LNCAP (cell line): ENCODE data around the gene HEPACAM.

Experiments
- TF ChIP-seq, protein P1 (sequence below): fragments of 450-650 bp; IDR thresholded peaks from 2 replicates; pipeline ENCODE4 v1.5.1; 2017; ENCODE audit warnings: mild to moderate bottlenecking

HEPACAM gene

GRCh38 chr11:124884869-124885479, 50.9 kb downstream of the HEPACAM start:
- TF ChIP-seq, protein P1, sequence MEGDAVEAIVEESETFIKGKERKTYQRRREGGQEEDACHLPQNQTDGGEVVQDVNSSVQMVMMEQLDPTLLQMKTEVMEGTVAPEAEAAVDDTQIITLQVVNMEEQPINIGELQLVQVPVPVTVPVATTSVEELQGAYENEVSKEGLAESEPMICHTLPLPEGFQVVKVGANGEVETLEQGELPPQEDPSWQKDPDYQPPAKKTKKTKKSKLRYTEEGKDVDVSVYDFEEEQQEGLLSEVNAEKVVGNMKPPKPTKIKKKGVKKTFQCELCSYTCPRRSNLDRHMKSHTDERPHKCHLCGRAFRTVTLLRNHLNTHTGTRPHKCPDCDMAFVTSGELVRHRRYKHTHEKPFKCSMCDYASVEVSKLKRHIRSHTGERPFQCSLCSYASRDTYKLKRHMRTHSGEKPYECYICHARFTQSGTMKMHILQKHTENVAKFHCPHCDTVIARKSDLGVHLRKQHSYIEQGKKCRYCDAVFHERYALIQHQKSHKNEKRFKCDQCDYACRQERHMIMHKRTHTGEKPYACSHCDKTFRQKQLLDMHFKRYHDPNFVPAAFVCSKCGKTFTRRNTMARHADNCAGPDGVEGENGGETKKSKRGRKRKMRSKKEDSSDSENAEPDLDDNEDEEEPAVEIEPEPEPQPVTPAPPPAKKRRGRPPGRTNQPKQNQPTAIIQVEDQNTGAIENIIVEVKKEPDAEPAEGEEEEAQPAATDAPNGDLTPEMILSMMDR: no peak

- TF ChIP-seq, protein P1: no peak
These were observed 51.5 kb downstream of the HEPACAM start for GRCh38 chr11:124884340-124884739.

DNA sequence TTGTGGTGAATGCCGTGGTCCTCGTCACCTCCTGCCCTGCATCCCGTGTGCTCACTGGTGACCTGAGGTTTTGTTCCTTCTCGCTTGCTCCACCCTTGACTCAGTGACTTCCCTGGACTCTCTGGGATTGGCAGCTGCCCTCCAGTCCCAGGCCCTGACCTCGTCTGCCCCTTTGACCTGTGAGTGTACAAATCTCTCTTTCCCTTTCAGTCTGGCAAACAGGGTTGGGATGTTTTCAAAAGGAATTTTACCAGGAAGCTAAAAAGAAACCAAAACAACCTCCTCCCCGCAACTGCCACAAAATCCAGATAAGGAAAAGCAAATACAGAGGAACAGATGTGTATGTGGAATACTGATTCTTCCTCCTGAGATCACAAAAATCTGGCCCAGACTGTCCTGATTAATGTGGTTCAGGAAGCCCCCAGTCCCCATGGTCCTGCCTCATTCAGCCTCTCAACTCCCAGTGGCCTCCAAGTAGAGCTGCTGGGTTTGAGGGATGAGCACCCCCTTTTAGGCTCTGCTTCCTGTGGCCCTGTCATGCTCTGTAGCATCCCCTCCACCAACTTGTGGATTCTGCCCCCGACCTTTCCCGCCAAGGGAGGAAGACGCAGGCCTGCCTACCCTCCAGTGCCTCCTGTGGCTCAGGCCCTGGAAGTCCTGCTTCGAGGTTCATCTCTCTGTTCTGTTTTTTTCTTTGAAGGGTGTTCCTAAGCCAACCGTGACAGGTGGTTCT, 53.3 kb downstream of the HEPACAM start:
- TF ChIP-seq, protein P1: no peak

GRCh38 chr11:124880958-124881357, 54.9 kb downstream of the HEPACAM start:
- TF ChIP-seq, protein P1: no peak

DNA sequence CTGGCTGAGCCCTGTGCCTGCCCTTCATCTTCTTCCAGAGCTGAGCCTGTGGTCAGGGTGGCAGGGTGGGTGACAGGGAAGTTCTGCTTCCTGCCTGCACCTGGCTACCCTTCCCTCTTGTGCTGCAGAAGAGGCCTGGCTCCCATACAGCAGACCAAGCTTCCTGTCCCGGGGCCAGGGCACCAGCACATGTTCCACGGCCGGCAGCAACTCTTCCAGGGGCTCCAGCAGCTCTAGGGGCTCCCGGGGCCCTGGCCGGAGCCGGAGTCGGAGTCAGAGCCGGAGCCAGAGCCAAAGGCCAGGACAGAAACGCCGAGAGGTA, 55.6 kb downstream of the HEPACAM start:
- TF ChIP-seq, protein P1: no peak

DNA sequence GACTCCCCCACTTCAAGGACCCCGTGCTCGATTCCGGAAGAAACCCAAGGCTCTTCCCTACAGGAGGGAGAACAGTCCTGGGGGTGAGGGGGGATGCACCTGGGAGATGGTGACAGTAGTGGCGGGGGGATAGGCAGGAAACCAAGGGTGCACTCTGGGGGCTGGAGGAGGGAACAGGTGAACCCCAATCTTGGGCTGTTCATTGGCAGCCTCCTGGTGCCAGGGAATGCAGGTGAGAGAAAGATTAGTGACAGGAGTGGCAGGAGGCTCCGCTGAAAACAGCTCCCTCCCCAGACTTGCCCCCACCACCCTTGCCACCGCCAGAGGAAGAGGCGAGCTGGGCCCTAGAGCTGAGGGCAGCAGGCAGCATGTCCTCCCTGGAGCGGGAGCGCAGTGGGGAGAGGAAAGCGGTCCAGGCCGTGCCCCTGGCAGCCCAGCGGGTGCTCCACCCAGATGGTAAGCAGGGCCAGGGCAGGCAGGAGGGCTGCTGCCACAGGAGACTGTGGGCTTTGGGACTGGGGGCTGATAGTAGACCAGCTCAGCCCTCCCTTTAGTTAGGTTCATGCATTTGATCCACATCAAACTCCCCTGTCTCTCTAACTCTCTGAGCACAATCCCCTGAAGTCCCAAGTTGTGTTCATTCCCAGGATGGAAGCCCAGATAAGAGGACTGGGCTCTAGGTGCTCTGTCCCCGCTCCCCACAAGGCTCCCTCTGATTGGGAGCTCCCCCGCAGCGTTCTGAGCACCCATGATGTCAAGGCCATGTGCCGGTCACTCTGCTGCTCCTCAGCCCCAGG, 56.2 kb downstream of the HEPACAM start:
- TF ChIP-seq, protein P1: no peak

DNA sequence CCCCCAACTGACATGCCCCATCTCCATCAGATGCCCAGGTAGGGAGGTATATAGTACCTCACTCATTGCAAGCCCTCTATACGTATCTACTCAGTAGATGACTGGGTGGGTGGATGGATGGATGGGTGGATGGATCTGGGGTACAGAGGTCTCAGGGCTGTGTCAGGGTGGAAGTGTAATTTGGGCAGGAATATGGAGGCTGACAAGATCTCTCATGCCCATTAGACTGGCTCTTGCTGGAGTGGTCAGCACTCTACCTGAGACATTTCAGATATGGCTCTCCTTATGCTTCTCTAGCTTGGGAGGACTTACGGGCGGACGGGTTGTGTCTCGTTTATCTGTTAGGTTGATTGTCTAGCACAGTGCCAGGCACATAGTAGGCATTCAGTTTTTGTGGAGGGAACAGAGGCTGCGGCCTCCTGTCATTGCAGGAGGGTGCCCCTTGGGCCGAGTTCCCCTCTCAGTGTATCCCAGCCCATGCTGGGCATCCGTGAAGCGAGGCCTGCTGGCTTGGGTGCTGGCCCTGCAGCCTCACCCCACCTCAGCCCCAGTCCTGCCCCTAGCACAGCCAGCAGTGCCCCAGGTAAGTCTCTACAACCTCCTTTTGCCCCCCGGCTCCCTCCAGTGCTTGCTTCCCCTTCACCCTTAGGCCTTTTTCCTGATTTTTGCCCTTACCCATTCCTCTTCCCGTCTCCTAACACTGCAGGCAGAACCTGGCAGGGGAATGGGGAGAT, 56.9 kb downstream of the HEPACAM start:
- TF ChIP-seq, protein P1: no peak
